GM18873 (cell line): ENCODE measurements around the gene SPINK9.

ENCODE experiments used
- ATAC-seq: cut with Tn5 transposase; IDR thresholded peaks from one replicate; pipeline ENCODE4 v1.9.1; 2021; ENCODE audit warnings: mild to moderate bottlenecking, moderate library complexity, moderate number of reproducible peaks; ENCODE audit not compliant: unreplicated experiment, low FRiP score

SPINK9 gene

GRCh38 chr5:148353634-148354033, 18.3 kb downstream of the SPINK9 start:
- no peak for ATAC-seq

- no peak for ATAC-seq
These were observed 29.0 kb downstream of the SPINK9 start for GRCh38 chr5:148364343-148364742.

DNA sequence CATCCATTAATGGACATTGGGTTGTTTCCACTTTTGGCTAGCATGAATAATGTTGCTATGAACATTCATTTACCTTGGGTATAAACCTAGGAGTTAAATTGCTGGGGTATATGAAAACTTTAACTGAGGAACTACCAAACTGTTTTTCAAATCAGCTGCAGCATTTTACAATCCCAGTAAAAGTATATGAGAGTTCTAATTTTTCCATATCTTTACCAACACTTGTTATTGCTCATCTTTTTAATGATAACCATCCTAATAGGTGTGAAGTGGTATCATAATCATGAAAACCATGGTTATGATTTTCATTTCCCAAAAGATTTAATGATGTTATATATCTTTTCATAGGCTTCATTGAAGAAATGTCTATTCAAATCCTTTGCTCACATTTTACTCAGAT, 32.9 kb downstream of the SPINK9 start:
- ATAC-seq, result no peak

DNA sequence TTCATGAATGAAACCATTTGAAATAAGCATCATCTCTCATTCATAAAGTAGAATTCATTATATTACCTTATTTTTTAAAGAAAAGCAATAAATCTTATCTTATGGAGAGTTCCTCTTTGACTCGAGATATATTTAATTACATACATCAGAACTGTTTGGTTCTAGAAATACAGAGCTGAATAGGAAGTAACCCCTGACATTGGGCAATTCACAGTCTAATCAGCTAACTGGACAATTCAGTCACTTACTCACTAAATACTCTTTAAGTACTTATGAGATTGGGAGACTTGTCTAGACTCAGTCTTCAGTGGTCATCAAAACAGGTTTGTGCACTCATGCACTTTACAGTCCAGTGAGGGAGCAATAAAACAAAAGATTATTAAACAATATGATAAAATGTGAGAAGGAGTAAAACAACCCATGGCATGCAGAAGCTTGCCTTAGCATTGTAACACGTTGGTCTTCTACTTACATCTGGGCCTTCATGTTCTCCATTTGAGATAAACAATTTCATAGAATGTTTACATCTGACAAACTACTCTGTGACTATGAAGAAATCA, 36.9 kb downstream of the SPINK9 start:
- no peak for ATAC-seq

DNA sequence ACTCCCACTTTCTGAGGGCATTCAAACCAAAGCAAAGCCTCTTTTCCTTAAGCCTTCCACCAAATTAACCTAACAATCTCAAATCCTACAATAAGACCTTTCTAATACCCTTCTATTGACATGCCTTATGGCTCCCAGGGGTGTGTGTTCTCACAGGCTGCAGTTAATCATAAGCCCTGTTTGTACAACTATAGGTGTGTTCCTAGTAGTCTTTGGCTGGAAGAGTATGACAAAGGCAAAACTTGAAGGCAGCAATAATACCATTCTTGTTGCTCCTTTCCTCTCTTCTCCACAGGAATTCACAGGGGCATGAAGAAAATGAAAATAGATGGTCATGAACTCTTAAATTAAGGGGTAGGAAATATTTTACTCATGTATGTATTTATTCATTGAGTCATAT, 37.5 kb downstream of the SPINK9 start:
- no peak for ATAC-seq

- peak; percentile 73 for ATAC-seq
These were observed 39.5 kb downstream of the SPINK9 start for GRCh38 chr5:148374690-148375360.

- no peak for ATAC-seq
These were observed 40.8 kb downstream of the SPINK9 start for GRCh38 chr5:148376198-148376597.

GRCh38 chr5:148378670-148379069, 43.3 kb downstream of the SPINK9 start:
- ATAC-seq, result no peak

DNA sequence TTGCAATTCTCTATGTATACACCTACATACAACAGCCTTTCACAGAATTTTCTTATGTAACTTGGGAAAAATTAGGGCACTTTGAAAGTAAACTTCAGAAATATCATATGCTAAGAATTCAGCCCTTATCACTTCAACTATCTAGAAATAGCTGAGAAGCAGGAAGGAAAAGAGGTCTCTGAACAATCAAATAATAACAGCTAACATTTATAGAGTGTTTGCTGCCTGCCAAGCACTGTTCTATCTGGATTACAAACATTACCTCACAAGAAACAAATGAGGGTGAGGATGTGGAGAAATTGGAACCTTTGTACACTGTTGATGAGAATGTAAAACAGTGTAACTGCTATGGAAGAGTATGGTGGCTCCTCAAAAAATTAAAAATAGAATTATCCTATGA, 44.0 kb downstream of the SPINK9 start:
- ATAC-seq, result no peak

DNA sequence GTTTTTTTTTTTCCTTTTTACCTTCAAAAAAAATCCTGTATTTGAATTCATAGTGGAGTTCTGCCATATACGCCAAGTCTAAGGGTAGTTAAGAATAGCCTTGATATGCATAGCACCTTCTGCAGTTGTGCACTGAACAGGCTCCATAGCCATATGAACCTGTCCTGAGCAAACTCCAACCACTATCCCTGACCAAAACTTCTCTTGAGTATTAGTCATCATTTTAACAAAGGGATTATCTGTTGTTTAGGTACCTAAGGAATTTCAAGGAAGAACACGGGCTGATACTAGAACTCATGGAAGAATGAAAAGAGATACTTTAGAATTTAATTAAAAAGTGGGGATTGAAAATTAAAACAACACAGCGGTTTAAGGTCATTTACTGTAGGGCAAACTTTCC, 46.5 kb downstream of the SPINK9 start:
- ATAC-seq, result no peak

- ATAC-seq, result no peak
These were observed 47.6 kb downstream of the SPINK9 start for GRCh38 chr5:148382961-148383360.

DNA sequence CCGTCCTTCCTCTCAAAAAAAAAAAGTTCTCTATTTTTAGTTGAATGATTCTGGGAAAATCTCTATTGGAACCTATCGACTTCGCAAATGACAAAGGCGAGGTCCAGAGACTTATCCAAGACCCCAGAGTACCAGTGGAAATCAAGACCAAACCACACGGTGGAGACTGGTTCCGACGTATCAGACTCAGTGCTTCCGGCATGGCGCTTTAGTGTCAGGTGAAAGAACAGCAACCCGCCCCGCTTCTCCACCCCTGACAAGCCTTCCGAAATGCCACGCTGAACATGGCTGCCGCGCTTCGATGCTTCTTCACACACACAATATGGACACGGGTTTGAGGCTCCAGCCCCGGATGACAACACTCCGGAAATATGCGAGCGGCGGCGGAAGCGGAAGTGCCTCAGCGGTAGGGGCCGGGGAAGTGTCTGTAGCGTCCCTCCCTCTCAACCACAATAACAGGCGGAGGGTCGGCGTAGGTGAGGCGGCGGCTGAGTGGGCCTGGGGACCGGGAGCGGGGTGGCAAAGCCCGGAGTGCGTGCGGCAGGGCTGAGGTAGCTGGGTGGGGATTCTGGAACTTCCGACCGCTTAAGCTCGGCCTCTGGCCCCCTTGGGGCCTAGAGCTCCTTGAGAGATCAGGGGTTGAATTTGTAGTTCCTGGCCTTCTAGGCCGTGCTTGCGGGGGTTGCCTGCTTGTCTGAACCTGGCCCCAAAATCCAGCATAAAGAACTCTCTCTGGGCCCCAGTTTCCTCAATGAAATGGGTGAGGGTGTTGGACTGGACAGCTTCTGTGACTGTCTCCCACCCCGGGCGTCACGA, 48.4 kb downstream of the SPINK9 start, which contains the start of gene FBXO38:
FBXO38 (plus strand) TSS at position 395 of the 816 bp plus-strand sequence. CDS start 10,819 bp downstream, outside the sequence.
- ATAC-seq, result peak; percentile 100

DNA sequence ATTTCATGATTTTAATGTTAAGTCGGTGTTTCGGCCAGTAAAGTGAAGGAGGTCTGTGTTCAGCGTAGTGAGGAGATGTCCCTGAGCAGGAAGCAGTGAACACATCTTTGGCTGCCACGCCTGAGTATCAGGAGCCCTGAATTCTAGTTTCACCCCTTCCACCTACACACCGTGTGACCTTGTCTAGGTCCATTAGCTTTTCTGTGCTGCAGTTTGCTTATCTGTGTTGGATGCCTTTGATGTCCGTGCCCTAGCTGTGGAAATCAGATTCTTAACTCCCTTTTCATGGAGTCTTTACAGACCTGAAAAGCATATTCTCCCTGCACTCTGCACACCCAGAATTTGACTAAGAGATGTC, 49.0 kb downstream of the SPINK9 start:
- peak; percentile 17 for ATAC-seq

GRCh38 chr5:148385094-148385493, 49.7 kb downstream of the SPINK9 start:
- ATAC-seq, result no peak

DNA sequence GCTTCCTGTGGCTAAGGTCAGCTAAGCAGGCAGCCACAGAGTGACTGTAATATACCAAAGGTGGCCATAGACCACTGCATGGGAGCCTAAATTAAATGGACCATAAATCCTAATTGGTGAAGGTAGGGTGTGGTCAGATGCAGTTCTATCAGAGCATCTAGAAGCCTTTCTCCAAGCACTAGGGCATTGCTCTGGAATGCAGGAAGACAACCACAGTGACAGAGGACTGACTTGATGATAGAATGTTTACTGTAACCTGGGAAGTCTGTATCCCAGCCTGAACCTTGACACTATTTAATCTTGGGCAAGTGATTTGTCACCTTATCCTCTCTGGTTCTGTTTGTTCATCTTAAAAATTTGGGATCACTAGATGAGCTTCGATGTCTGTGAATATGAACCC, 50.7 kb downstream of the SPINK9 start:
- ATAC-seq, result no peak

DNA sequence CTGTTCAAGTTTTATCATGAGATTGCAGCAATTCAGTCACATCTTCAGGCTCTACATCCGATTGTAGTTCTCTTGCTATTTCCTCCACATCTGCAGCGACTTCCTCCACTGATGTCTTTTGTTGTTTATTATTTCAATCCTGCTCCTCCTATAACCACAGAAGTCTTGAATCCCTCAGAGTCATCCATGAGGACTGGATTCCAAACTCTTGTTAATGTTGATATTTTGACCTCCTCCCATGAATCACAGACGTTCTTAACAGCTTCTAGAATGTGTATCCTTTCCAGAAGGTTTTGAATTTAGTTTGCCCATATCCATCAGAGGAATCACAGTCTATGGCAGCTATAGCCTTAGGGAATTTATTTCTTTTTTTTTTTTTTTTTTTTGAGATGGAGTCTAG, 52.0 kb downstream of the SPINK9 start:
- no peak for ATAC-seq

DNA sequence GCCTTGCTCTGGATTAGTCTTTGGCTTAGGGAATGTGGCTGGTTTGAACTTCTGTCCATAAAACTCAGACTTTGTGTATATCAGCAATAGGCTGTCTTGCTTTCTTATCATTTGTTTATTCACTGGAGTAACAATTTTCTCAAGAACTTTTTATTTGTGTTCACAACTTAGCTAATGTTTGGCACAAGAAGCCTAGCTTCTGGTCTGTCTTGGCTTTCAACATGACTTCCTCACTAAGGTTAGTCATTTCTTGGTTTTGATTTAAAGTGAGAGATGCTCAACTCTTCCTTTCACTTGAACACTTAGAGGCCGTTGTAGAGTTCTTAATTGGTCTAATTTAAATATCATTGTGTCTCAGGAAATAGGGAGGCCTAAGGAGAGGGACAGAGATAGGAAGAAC, 53.3 kb downstream of the SPINK9 start:
- no peak for ATAC-seq
